GM15510 (cell line): ENCODE data around the gene GPR32.

Experiments used
- POLR2A ChIP-seq: IDR thresholded peaks from 3 replicates; pipeline ENCODE4 v1.6.1; 2011; ENCODE audit warnings: borderline replicate concordance; ENCODE audit not compliant: insufficient read length; ENCODE audit errors: extremely low read depth

The GPR32 gene

GRCh38 chr19:50794876-50795663 is 24.8 kb downstream of the GPR32 start:
- TF ChIP-seq POLR2A = no peak

- peak; percentile 7 for TF ChIP-seq POLR2A
Observed at GRCh38 chr19:50795664-50796073, 25.4 kb downstream of the GPR32 start.

- peak; percentile 31 for TF ChIP-seq POLR2A
Observed at GRCh38 chr19:50796128-50796633, 25.9 kb downstream of the GPR32 start.

GRCh38 chr19:50796634-50797428 is 26.6 kb downstream of the GPR32 start:
- peak; percentile 35 for TF ChIP-seq POLR2A

- no peak for TF ChIP-seq POLR2A
Observed at GRCh38 chr19:50797429-50797780, 27.1 kb downstream of the GPR32 start.

- no peak for TF ChIP-seq POLR2A
Observed at GRCh38 chr19:50797781-50798658, 27.8 kb downstream of the GPR32 start.

GRCh38 chr19:50798659-50799546 is 28.6 kb downstream of the GPR32 start:
- TF ChIP-seq POLR2A = no peak

GRCh38 chr19:50799547-50799851 is 29.2 kb downstream of the GPR32 start:
- TF ChIP-seq POLR2A = no peak

GRCh38 chr19:50801107-50801506 is 30.8 kb downstream of the GPR32 start:
- TF ChIP-seq POLR2A = no peak

- TF ChIP-seq POLR2A = no peak
Observed at GRCh38 chr19:50803633-50804419, 33.6 kb downstream of the GPR32 start.

- peak; percentile 98 for TF ChIP-seq POLR2A
Observed at GRCh38 chr19:50804420-50805272, 34.4 kb downstream of the GPR32 start.

- TF ChIP-seq POLR2A = no peak
Observed at GRCh38 chr19:50808856-50809255, 38.6 kb downstream of the GPR32 start.

- TF ChIP-seq POLR2A = no peak
Observed at GRCh38 chr19:50812474-50812873, 42.2 kb downstream of the GPR32 start.

GRCh38 chr19:50814883-50815282 is 44.6 kb downstream of the GPR32 start:
- no peak for TF ChIP-seq POLR2A
